Left lobe of liver (tissue), 2 donors: ENCODE results near the gene PAQR4. TPM values are rescaled to one million over a fixed set of nuclear protein-coding genes. Genes with fewer than 3 reads are reported as not detected.
"Not testable (repeated sequence)": the region's sequence is repeated elsewhere in the genome, so short reads cannot be mapped to it uniquely, and the experiment has no call there.

ENCODE experiments used
- ATAC-seq: fragments of 200-7000 bp; cut with Tn5 transposase; one replicate; pipeline ENCODE4 v1.9.1; 2020; ENCODE audit warnings: mild to moderate bottlenecking, moderate library complexity
- DNase-seq: peaks from one replicate; pipeline ENCODE4 v3.0.0-alpha.2; 2020; ENCODE audit warnings: low spot score
- total RNA-seq: library from RNA; stranded (reverse); gene quantifications from one replicate; pipeline ENCODE4 v1.2.1, GENCODE V29; 2021
- donor health status: DM: no; HTN: no; CAD: no; lungs with moderate emphysema.
- donor health status: DM: no; HTN: yes; CAD: no.

The PAQR4 gene
- 1.5 TPM for total RNA-seq

- peak; percentile 90 for ATAC-seq
- DNase-seq, result peak; percentile 89
These were observed at the start of gene PAQR4 for GRCh38 chr16:2968738-2969544. Gene PAQR4 (plus strand): TSS chr16:2969348. CDS start chr16:2969675, 327 bp downstream.

- ATAC-seq (peak; percentile 92), DNase-seq (no peak)
These were observed 49.5 kb upstream of the PAQR4 start for GRCh38 chr16:2919511-2920255.

DNA sequence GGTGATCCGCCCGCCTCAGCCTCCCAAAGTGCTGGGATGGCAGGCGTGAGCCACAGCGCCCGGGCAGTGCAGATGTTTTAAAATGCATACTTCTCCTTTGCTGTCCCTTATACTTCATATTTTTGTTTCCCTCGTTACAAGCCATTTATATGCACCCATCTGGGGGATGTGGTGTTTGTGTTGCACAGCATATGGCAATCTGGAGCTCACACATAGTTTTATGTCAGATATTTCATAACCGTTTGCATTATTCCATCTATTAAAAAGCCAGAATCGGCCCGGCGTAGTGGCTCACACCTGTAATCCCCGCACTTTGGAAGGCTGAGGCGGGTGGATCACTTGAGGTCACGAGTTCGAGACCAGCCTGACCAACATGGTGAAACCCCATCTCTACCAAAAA is 45.7 kb upstream of the PAQR4 start:
- DNase-seq (no peak), ATAC-seq (no peak)

DNA sequence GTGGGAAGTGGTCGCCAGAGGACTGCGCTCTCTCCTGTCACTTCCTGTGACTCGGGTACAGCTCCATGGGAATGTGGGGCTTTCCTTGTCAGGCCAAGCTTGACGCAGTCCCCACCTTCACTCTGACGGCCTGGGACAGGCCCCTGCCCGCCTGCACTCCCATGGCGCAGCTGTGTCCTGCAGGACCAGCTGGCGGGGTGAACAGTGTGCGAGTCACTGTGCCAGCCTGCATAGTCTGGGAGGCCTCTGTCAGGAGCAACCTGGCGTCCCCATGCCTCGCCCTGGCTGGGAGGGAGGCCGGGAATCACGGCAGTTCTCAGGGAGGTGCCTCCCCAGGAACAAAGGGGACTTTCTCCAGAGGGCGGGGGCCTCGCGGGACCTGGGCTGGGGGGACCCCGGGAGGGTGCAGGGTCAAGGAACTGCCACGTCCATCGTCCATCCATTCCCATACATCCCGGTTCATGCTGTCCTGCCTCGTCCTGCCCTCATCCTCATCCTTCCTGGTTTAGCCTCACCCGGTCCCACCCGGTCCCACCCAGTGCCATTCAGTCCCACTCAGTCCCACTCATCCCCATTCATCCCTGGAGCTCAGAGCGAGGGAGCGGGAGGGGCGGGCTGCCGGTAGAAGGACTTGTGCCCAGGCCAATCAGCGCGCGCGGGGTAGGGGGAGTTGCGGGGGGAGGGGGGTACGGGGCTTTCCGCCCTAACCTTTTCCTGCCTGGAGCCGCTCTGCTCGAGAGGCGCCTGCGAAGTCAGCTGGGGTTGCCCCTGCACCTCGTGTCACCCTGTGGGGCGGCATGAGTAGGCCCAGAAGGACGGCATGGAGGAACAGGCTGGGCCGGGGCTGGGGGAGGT is 44.0 kb upstream of the PAQR4 start:
- no peak for DNase-seq
- ATAC-seq, result no peak

DNA sequence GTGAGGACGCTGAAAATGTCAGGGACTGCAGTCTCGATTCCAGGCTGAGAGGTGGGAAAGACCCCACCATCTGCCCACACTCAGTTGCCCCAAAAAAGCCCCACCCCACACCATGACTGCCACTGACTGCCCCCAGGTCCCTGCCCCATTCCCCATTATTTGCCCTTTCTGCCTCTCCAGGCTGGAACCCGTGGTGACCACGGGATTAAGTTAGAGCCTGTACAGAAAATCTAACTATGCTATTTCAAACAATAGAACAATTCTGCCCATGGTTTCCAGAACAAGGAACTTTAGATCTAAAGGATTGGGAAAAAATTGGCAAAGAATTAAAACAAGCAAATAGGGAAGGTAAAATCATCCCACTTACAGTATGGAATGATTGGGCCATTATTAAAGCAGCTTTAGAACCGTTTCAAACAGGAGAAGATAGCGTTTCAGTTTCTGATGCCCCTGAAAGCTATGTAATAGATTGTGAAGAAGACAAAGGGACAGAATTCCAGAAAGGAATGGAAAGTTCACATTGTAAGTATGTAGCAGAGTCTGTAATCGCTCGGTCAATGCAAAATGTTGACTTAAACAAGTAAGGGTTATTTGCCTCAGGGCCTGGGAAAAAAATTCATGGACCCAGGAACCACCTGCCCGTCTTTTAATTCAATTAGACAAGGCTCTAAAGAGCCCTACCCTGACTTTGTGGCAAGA is 43.0 kb upstream of the PAQR4 start:
- no peak for DNase-seq
- no peak for ATAC-seq

GRCh38 chr16:2926650-2926999 is 42.5 kb upstream of the PAQR4 start:
- DNase-seq (no peak), ATAC-seq (no peak)

DNA sequence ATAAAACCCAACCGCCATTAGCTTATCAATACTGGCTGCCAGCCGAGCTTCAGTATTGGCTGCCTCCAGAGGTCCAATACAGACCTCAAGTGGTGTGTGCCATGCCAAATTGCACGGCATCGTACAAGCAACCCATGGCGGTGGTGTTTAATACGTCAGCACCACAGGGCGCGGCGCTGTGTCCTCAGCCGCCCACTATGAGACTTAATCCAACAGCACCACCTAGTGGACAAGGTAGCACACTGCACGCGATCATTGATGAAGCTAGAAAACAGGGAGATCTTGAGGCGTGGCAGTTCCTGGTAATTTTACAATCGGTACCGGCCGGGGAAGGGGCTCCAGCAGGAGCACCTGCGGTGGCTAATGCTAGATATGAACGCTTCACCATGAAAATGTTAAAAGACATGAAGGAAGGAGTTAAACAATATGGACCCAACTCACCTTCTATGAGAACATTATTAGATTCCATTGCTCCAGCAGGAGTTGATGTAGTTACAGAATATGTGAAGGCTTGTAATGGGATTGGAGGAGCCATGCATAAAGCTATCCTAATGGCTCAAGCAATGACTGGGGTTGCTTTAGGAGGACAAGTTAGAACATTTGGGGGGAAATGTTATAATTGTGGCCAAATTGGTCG is 42.0 kb upstream of the PAQR4 start:
- ATAC-seq, result peak; percentile 99
- peak; percentile 75 for DNase-seq

DNA sequence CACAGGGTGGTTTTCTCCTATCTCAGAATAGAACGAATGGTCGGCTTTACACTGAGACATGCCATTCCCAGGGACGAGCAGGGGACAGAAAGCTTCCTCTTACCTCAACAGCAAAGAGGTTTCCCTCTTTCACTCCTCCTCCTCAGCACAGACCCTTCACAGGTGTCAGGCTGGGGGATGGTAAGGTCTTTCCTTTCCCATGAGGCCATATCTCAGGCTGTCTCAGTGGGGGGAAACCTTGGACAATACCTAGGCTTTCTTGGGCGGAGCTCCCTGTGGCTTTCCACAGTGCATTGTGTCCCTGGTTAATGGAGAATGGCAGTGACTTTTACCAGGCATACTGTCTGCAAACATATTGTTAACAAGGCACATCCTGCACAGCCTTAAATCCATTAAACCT is 41.0 kb upstream of the PAQR4 start:
- DNase-seq, ATAC-seq: not testable (repeated sequence)

DNA sequence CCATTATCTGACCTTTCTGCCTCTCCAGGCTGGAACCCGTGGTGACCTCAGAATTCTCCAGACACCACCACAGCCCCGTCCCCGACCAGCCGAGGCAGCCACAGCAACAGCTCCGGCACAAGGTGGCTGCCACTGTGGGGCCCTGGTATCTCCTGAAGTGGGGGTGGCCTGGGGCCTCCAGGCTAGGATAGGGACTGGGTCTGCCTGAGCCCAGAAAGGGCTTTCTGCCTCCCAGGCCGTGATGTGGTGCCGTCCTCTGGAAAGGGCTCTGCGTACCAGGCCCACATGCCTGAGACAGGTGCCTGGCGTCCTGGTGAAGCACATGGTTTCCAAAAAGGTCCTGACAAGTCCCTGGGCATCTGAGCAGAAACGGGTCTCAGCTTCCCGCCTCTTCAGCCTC is 40.4 kb upstream of the PAQR4 start:
- DNase-seq (no peak), ATAC-seq (no peak)

DNA sequence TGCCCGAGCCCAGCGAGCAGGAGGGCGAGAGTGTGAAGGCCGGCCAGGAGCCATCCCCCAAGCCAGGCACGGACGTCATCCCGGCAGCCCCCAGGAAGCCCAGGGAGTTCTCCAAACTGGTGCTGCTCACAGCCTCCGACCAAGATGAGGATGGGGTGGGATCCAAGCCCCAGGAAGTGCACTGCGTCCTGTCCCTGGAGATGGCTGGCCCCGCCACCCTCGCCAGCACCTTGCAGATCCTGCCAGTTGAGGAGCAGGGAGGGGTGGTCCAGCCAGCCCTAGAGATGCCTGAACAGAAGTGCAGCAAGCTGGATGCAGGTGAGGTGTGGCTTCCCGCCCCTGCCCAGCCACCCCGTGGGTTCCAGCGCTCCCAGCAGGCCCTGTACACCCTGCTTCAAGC is 39.5 kb upstream of the PAQR4 start:
- ATAC-seq (no peak), DNase-seq (no peak)

DNA sequence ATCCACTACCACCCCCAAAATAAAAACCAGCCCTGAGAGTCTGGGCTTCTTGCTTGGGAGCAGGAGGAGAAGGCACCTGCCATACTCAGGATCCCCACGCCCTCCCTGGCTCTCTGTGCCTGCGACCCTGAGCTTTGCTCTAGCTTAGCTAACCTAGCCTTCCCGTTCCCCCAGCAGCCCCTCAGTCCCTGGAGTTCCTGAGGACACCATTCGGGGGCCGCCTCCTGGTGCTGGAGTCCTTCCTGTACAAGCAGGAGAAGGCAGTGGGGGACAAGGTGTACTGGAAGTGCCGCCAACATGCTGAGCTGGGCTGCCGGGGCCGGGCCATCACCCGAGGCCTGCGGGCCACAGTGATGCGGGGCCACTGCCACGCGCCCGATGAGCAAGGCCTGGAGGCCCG is 38.9 kb upstream of the PAQR4 start:
- DNase-seq (no peak), ATAC-seq (no peak)

- not testable (repeated sequence) for ATAC-seq, DNase-seq
These were observed 37.8 kb upstream of the PAQR4 start for GRCh38 chr16:2931231-2931914.

GRCh38 chr16:2933136-2933535 is 36.0 kb upstream of the PAQR4 start:
- ATAC-seq, result no peak

DNA sequence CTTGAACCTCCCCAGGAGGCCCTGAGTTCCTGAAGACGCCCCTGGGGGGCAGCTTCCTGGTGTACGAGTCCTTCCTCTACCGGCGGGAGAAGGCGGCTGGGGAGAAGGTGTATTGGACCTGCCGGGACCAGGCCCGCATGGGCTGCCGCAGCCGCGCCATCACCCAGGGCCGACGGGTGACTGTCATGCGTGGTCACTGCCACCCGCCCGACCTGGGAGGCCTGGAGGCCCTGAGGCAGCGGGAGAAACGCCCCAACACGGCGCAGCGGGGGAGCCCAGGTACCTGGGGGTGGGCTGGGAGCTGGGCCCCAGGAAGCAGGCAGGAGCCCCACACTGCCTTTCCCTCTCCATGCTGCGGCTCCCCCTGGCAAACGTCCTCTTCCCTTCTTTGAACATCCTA is 35.4 kb upstream of the PAQR4 start:
- DNase-seq, result no peak
- ATAC-seq, result no peak

More at GRCh38 chr16:2933136-2933535, 36.0 kb upstream of the PAQR4 start:
- no peak for DNase-seq

DNA sequence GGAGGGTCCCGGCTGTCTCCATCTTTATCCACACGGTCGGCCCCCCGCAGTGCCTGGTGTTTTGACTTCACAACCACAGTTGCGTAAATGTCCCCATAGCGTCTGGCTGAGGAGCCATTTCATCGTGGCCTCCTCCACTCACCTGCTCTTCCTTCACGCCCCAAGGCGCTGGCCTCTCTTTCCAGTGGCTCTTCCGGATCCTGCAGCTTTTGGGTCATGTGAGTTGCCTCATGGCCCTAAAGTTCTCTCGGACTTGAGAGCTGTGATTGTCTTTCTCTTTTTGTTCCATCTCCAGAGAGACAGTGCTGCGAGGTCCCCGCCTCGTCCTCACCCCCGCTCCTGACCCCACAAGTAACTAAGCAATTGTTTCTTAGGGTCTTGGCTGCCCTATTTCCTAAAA is 34.7 kb upstream of the PAQR4 start:
- no peak for DNase-seq
- no peak for ATAC-seq

GRCh38 chr16:2936436-2937011 is 32.6 kb upstream of the PAQR4 start:
- ATAC-seq (no peak), DNase-seq (no peak)

DNA sequence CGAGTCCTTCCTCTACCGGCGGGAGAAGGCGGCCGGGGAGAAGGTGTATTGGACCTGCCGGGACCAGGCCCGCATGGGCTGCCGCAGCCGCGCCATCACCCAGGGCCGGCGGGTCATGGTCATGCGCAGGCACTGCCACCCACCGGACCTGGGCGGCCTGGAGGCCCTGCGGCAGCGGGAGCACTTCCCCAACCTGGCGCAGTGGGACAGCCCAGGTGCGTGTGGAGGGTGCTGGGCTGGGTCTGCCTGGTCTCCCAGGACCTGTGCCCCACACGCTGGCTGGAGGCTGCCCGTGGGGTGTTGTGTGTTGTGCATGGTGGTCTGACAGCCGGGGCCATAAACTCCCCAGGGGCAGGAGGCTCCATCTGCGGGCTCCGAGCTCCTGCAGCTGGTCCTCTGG is 32.0 kb upstream of the PAQR4 start:
- DNase-seq, result no peak
- no peak for ATAC-seq

DNA sequence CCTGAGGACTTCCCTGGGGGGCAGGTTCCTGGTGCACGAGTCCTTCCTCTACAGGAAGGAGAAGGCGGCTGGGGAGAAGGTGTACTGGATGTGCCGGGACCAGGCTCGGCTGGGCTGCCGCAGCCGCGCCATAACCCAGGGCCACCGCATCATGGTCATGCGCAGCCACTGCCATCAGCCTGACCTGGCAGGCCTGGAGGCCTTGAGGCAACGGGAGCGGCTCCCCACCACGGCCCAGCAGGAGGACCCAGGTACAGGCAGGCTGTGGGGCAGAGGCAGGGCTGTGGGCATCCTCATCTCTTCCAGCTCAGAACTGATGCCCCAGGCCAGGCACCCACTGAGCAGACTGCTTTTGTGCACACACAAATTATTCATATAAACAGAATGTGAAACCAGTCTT is 30.9 kb upstream of the PAQR4 start:
- DNase-seq, result no peak
- ATAC-seq, result no peak

- DNase-seq (no peak), ATAC-seq (no peak)
These were observed 29.2 kb upstream of the PAQR4 start for GRCh38 chr16:2939968-2940367.
